Lung (tissue), 12 donors: ENCODE measurements around the gene MRPL51. TPM values are rescaled to one million over a fixed set of nuclear protein-coding genes. Genes with fewer than 3 reads are reported as not detected.

Experiments
- ATAC-seq: fragments of 200-7000 bp; cut with Tn5 transposase; one replicate; pipeline ENCODE4 v1.9.1; 2020; ENCODE audit warnings: moderate number of reproducible peaks; ENCODE audit not compliant: insufficient read depth, low FRiP score
- DNase-seq, 3 donors: peaks; one replicate each; pipeline ENCODE4 v3.0.0-alpha.2; 2013 to 2017
- H3K27ac ChIP-seq, 2 donors: one replicate each; pipeline ENCODE4 v1.5.1; 2013; ENCODE audit warnings: mild to moderate bottlenecking in 2 of 2, moderate library complexity in 2 of 2, control low read depth in 1 of 2, inconsistent platforms in 1 of 2, low read depth in 1 of 2, low read length in 1 of 2
- H3K27me3 ChIP-seq, 3 donors: one replicate each; pipeline ENCODE4 v1.5.1; 2013; ENCODE audit warnings: low read length in 2 of 3; ENCODE audit not compliant: control insufficient read depth in 3 of 3, insufficient read depth in 3 of 3
- H3K36me3 ChIP-seq, 4 donors: one replicate each; pipeline ENCODE4 v1.5.1; 2013; ENCODE audit warnings: low read length in 4 of 4, mild to moderate bottlenecking in 1 of 4, moderate library complexity in 1 of 4; ENCODE audit not compliant: control insufficient read depth in 4 of 4, insufficient read depth in 4 of 4
- H3K4me1 ChIP-seq, 5 donors: one replicate each; pipeline ENCODE4 v1.5.1; 2013; ENCODE audit warnings: low read length in 5 of 5, mild to moderate bottlenecking in 2 of 5, moderate library complexity in 1 of 5; ENCODE audit not compliant: control insufficient read depth in 5 of 5, insufficient read depth in 5 of 5
- H3K4me3 ChIP-seq: one replicate; pipeline ENCODE4 v1.5.1; 2013; ENCODE audit warnings: mild to moderate bottlenecking, control low read depth, moderate library complexity
- H3K9ac ChIP-seq, 2 donors: one replicate each; pipeline ENCODE4 v1.5.1; 2013; ENCODE audit warnings: low read length in 2 of 2, control low read depth in 1 of 2; ENCODE audit not compliant: insufficient read depth in 1 of 2
- H3K9me3 ChIP-seq, 4 donors: one replicate each; pipeline ENCODE4 v1.5.1; 2013; ENCODE audit warnings: low read length in 3 of 4, mild to moderate bottlenecking in 1 of 4, moderate library complexity in 1 of 4; ENCODE audit not compliant: control insufficient read depth in 4 of 4, insufficient read depth in 3 of 4
- CTCF ChIP-seq: IDR thresholded peaks from 2 replicates; pipeline ENCODE4 v1.5.1; 2012; ENCODE audit warnings: mild to moderate bottlenecking; ENCODE audit errors: control extremely low read depth, extremely low read depth
- WGBS, 2 donors: extraction: QIAGEN DNeasy Blood & Tissue Kit; methylation state at CpG; one replicate each; pipeline ENCODE4 v1.1.7; 2013; 5-methylcytosine and 5-hydroxymethylcytosine counted together
- polyA plus RNA-seq, 2 donors: library from polyadenylated mRNA; stranded (reverse); fragments of 200-250 nt; gene quantifications; one replicate each; pipeline ENCODE4 v1.2.1, GENCODE V29; 2013
- total RNA-seq, 2 donors: library from RNA; depleted of rRNA in 1 of 2; stranded (reverse); fragments of >200 nt in 1 of 2; gene quantifications; one replicate each; pipeline ENCODE4 v1.2.1, GENCODE V29; 2014 to 2021
- donor health status: control.
- donor health status: control.
- donor health status: Bipolar disorder and iron deficiency.
- donor health status: healthy.
- donor health status: DM: yes; HTN: yes; CAD: no.

MRPL51 gene
- total and polyA plus RNA-seq, 4 donors = 34.5 to 123 (median 91.7) TPM

GRCh38 chr12:6452245-6452943 is 40.7 kb downstream of the MRPL51 start:
- WGBS, 2 donors = 5 to 11% methylated on average over 9 of the region's 9 CpGs
- H3K27ac ChIP-seq = peak overlapping the region; percentile 95 to 99

GRCh38 chr12:6451348-6452244 is 41.5 kb downstream of the MRPL51 start, which contains the start of gene TAPBPL:
TSS of gene TAPBPL (plus strand) at chr12:6452042. CDS start at chr12:6452249, 207 bp downstream.
- WGBS, 2 donors = 0 to 1% methylated on average over 26 to 27 of the region's 27 CpGs
- DNase-seq = peak; percentile 87 to 95 (median 91)
- no peaks in the 10 kb centered on the region for H3K9me3 ChIP-seq
- peak within 1 kb of the TSS; percentile 95 to 99 for H3K27ac ChIP-seq
- peaks cover 0 to 12% (median 3%) of the 10 kb centered on the region in 4 donors for H3K36me3 ChIP-seq
- H3K27me3 ChIP-seq = no peaks in the 10 kb centered on the region
- H3K4me3 ChIP-seq = peak within 1 kb of the TSS; percentile 70
- peak; percentile 90 for ATAC-seq
- H3K9ac ChIP-seq = peak within 1 kb of the TSS; percentile 73 to 79
- peaks cover 0 to 32% (median 8%) of the 10 kb centered on the region in 5 donors for H3K4me1 ChIP-seq
- TF ChIP-seq CTCF = no peak

More at GRCh38 chr12:6452245-6452943, 40.7 kb downstream of the MRPL51 start:
- no peak for TF ChIP-seq CTCF
- H3K27me3 ChIP-seq = no peaks in the 10 kb centered on the region
- peaks cover 0 to 13% (median 4%) of the 10 kb centered on the region in 4 donors for H3K36me3 ChIP-seq
- no peaks in the 10 kb centered on the region for H3K9me3 ChIP-seq
- peak overlapping the region; percentile 73 to 79 for H3K9ac ChIP-seq
- H3K4me3 ChIP-seq = peak overlapping the region; percentile 70
- DNase-seq (peak in 1 of 3 donors; percentile 32), ATAC-seq (peak; percentile 15)
- H3K4me1 ChIP-seq = peaks cover 0 to 32% (median 8%) of the 10 kb centered on the region in 5 donors

GRCh38 chr12:6450869-6451347 is 42.2 kb downstream of the MRPL51 start:
- Histone ChIP-seq H3K4me3 (peak overlapping the region; percentile 70), H3K27me3 (no peaks in the 10 kb centered on the region), H3K27ac (peak overlapping the region; percentile 95 to 99), H3K9ac (peak overlapping the region in 1 of 2 donors; percentile 79), H3K36me3 (peaks cover 0 to 12% (median 2%) of the 10 kb centered on the region in 4 donors), H3K4me1 (peaks cover 0 to 32% (median 8%) of the 10 kb centered on the region in 5 donors), H3K9me3 (no peaks in the 10 kb centered on the region)
- DNase-seq = no peak
- no peak for TF ChIP-seq CTCF
- no peak for ATAC-seq
- WGBS, 2 donors = 7 to 16% methylated on average over 11 of the region's 11 CpGs
